ENCODE measurements around the gene OCIAD2.

OCIAD2 gene

GRCh38 chr4:48914311-48914710 lies 7.7 kb upstream of the OCIAD2 start:
- TF ChIP-seq KLF9 (tag by site-specific recombination; IDR thresholded peaks at IDR 0.05; ENCODE audit: low read depth): no peak
- no peak for TF ChIP-seq TSHZ1 (tag by site-specific recombination; IDR thresholded peaks at IDR 0.05; ENCODE audit: borderline replicate concordance)
- TF ChIP-seq ZNF677 (tag by site-specific recombination; IDR thresholded peaks at IDR 0.05): no peak
- no peak for TF ChIP-seq HOXD13 (CRISPR knock-in tag; IDR thresholded peaks at IDR 0.05; ENCODE audit: borderline replicate concordance)
- TF ChIP-seq ZNF175 (tag by site-specific recombination; IDR thresholded peaks at IDR 0.05): no peak
- Histone ChIP-seq H3K4me3 (ENCODE audit: low read depth, low read length) (no peak overlapping the region), H3K27ac (ENCODE audit: extremely low read depth, low read depth, low read length) (no peak overlapping the region), H3K36me3 (ENCODE audit: control insufficient read depth in 2 of 2, insufficient read depth in 1 of 2, low read length in 2 of 2) (no peaks in the 10 kb centered on the region), H3K9me3 (ENCODE audit: control insufficient read depth, insufficient read depth, low read depth, low read length) (no peaks in the 10 kb centered on the region), H3K4me1 (ENCODE audit: control insufficient read depth, insufficient read depth, low read length) (no peaks in the 10 kb centered on the region)
- ChIA-PET POLR2A (no interaction called here), CTCF (no interaction called here)

- Histone ChIP-seq H3K4me3 (ENCODE audit: low read depth, low read length) (no peak overlapping the region), H3K9me3 (ENCODE audit: control insufficient read depth, insufficient read depth, low read depth, low read length) (no peaks in the 10 kb centered on the region), H3K4me1 (ENCODE audit: control insufficient read depth, insufficient read depth, low read length) (no peaks in the 10 kb centered on the region), H3K36me3 (ENCODE audit: control insufficient read depth in 2 of 2, insufficient read depth in 1 of 2, low read length in 2 of 2) (no peaks in the 10 kb centered on the region), H3K27ac (ENCODE audit: extremely low read depth, low read depth, low read length) (no peak overlapping the region)
- ChIA-PET CTCF (interaction anchor here (1.2 kb wide), 1 partner anchor 32 kb away, joined by 4 read pairs; no protein-coding TSS in a partner anchor), POLR2A (no interaction called here)
- TF ChIP-seq HOXD13 (CRISPR knock-in tag; IDR thresholded peaks at IDR 0.05; ENCODE audit: borderline replicate concordance) (no peak), ZSCAN4 (tag by site-specific recombination; IDR thresholded peaks at IDR 0.05) (no peak), MYNN (tag by site-specific recombination; IDR thresholded peaks at IDR 0.05; ENCODE audit: borderline replicate concordance) (no peak), CTCF (tag by site-specific recombination; IDR thresholded peaks at IDR 0.05) (no peak)
Observed at GRCh38 chr4:48913346-48913745, 6.8 kb upstream of the OCIAD2 start.

GRCh38 chr4:48912349-48912748 lies 5.8 kb upstream of the OCIAD2 start:
- ChIA-PET CTCF (interaction anchor here (1.2 kb wide), 1 partner anchor 33 kb away, joined by 4 read pairs; no protein-coding TSS in a partner anchor), POLR2A (no interaction called here)
- Histone ChIP-seq H3K27ac (ENCODE audit: extremely low read depth, low read depth, low read length) (no peak overlapping the region), H3K9me3 (ENCODE audit: control insufficient read depth, insufficient read depth, low read depth, low read length) (no peaks in the 10 kb centered on the region), H3K36me3 (ENCODE audit: control insufficient read depth in 2 of 2, insufficient read depth in 1 of 2, low read length in 2 of 2) (no peaks in the 10 kb centered on the region), H3K4me3 (ENCODE audit: low read depth, low read length) (no peak overlapping the region), H3K4me1 (ENCODE audit: control insufficient read depth, insufficient read depth, low read length) (no peaks in the 10 kb centered on the region)
- TF ChIP-seq KLF8 (tag by site-specific recombination; IDR thresholded peaks at IDR 0.05) (no peak), ZNF544 (tag by site-specific recombination; IDR thresholded peaks at IDR 0.05) (no peak), HOXD13 (CRISPR knock-in tag; IDR thresholded peaks at IDR 0.05; ENCODE audit: borderline replicate concordance) (no peak), ZNF433 (tag by site-specific recombination; IDR thresholded peaks at IDR 0.05; ENCODE audit: low read depth) (no peak), ZNF394 (tag by site-specific recombination; IDR thresholded peaks at IDR 0.05; ENCODE audit: borderline replicate concordance) (no peak), ZBTB11 (tag by site-specific recombination; conservative IDR thresholded peaks at IDR 0.05; ENCODE audit: low read depth) (no peak), ELK4 (IDR thresholded peaks at IDR 0.05; ENCODE audit: borderline replicate concordance, low read depth, low read length) (no peak), ZNF132 (tag by site-specific recombination; IDR thresholded peaks at IDR 0.05; ENCODE audit: borderline replicate concordance) (no peak), ZNF239 (tag by site-specific recombination; IDR thresholded peaks at IDR 0.05) (no peak)
